Endodermal cell (in vitro differentiated cells): ENCODE data around the gene FAF1. TPM values are rescaled to one million over a fixed set of nuclear protein-coding genes. Genes with fewer than 3 reads are reported as not detected.

Source experiments
- DNase-seq: peaks from one replicate; pipeline ENCODE4 v3.0.0-alpha.2; 2017
- H3K27ac ChIP-seq: 2 replicates; pipeline ENCODE4 v1.5.1; 2013; ENCODE audit warnings: mild to moderate bottlenecking, low read depth, low read length, moderate library complexity
- H3K27me3 ChIP-seq: 2 replicates; pipeline ENCODE4 v1.6.1; 2013; ENCODE audit warnings: mild to moderate bottlenecking, low read length, moderate library complexity; ENCODE audit not compliant: insufficient read depth, control insufficient read depth, poor library complexity, severe bottlenecking
- H3K36me3 ChIP-seq: 2 replicates; pipeline ENCODE4 v1.7.0; 2013; ENCODE audit warnings: mild to moderate bottlenecking, low read length, moderate library complexity; ENCODE audit not compliant: control insufficient read depth, insufficient read depth
- H3K4me1 ChIP-seq: one replicate; pipeline ENCODE4 v1.7.0; 2013; ENCODE audit warnings: low read length; ENCODE audit not compliant: control insufficient read depth, insufficient read depth
- H3K4me3 ChIP-seq: 2 replicates; pipeline ENCODE4 v1.5.1; 2013; ENCODE audit warnings: mild to moderate bottlenecking, low read length, moderate library complexity
- H3K9ac ChIP-seq: 2 replicates; pipeline ENCODE4 v1.6.1; 2013; ENCODE audit warnings: mild to moderate bottlenecking, low read length, moderate library complexity; ENCODE audit not compliant: poor library complexity, severe bottlenecking; ENCODE audit errors: extremely low read depth
- H3K9me3 ChIP-seq: 2 replicates; pipeline ENCODE4 v1.6.1; 2013; ENCODE audit warnings: mild to moderate bottlenecking, low read length, moderate library complexity; ENCODE audit not compliant: control insufficient read depth
- H3K27ac Mint-ChIP-seq: 2 replicates; pipeline ENCODE4 v1.8.0; 2020; ENCODE audit warnings: mixed read lengths
- H3K27me3 Mint-ChIP-seq: 2 replicates; pipeline ENCODE4 v1.8.0; 2021; ENCODE audit warnings: mild to moderate bottlenecking, mixed read lengths; ENCODE audit not compliant: insufficient read depth
- H3K36me3 Mint-ChIP-seq: 2 replicates; pipeline ENCODE4 v1.8.0; 2020; ENCODE audit warnings: low read depth, mixed read lengths
- H3K4me1 Mint-ChIP-seq: 2 replicates; pipeline ENCODE4 v1.8.0; 2020; ENCODE audit warnings: mixed read lengths
- H3K4me3 Mint-ChIP-seq: 2 replicates; pipeline ENCODE4 v1.8.0; 2020; ENCODE audit warnings: mild to moderate bottlenecking, moderate library complexity, mixed read lengths
- H3K9me3 Mint-ChIP-seq: 2 replicates; pipeline ENCODE4 v1.8.0; 2020; ENCODE audit warnings: mild to moderate bottlenecking, mixed read lengths
- CTCF ChIP-seq: fragments of 200-600 bp; sonication (generic); conservative IDR thresholded peaks from 2 replicates; pipeline ENCODE4 v1.5.0; 2021; ENCODE audit warnings: antibody characterized with exemption, mild to moderate bottlenecking
- WGBS, 2 experiments: methylation state at CpG; one replicate each; pipeline versions ENCODE4 v1.1.5 to v1.1.7; 2013; ENCODE audit warnings: missing lambda C conversion rate in 2 of 2, mixed read lengths in 1 of 2; ENCODE audit not compliant: insufficient coverage in 1 of 2, insufficient read length in 1 of 2; 5-methylcytosine and 5-hydroxymethylcytosine counted together
- total RNA-seq, 2 donors: library from RNA; stranded (reverse); fragmentation: NEBNext Ultra II Directional in 1 of 2; extraction: Animal tissue kit (Norgen Biotek cat#: 25700) in 1 of 2; gene quantifications; 2 replicates in 1 of 2; 3 replicates in 1 of 2; pipeline ENCODE4 v1.2.1, GENCODE V29; 2021

FAF1 gene
- total RNA-seq, 2 donors from 2014 or later, result 76.4 to 94.4 TPM

DNA sequence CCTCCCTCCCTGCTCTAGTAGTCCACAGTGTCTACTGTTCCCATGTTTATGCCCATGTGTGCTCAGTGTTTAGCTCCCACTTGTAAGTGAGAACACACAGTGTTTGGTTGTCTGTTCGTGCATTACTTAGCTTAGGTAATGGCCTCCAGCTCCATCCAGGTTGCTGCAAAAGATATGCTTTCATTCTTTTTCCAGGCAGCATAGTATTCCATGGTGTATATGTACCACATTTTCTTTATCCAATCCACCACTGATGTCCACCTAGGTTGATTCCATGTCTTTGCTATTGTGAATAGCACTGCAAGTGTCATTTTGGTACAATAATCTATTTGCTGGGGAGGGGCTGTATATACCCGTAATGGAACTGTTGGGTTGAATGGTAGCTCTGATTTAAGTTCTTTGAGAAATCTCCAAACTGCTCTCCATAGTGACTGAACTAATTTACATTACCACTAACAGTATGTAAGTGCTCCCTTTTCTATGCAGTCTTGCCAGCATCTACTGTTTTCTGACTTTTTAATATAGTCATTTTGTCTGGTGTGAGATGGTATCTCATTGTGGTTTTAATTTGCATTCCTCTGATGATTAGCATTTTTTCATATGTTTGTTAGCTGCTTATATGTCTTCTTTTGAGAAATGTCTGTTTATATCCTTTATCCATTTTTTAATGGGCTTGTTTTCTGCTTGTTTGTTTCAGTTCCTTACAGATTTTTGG is 344.9 kb downstream of the FAF1 start:
- no peak for TF ChIP-seq CTCF
- Mint-ChIP-seq H3K4me3 (no peak overlapping the region), H3K27me3 (no peaks in the 10 kb centered on the region), H3K36me3 (peaks cover 16% of the 10 kb centered on the region), H3K27ac (no peak overlapping the region), H3K4me1 (peaks cover 8% of the 10 kb centered on the region), H3K9me3 (peaks cover 12% of the 10 kb centered on the region)
- H3K9ac ChIP-seq, result no peak overlapping the region
- no peaks in the 10 kb centered on the region for H3K4me1 ChIP-seq
- H3K27me3 ChIP-seq, result no peaks in the 10 kb centered on the region
- no peak overlapping the region for H3K27ac ChIP-seq
- 78 to 98% methylated on average over 1 to 2 of the region's 2 CpGs for WGBS, 2 experiments
- peaks cover 4% of the 10 kb centered on the region for H3K36me3 ChIP-seq
- H3K9me3 ChIP-seq, result peaks cover 4% of the 10 kb centered on the region
- H3K4me3 ChIP-seq, result no peak overlapping the region
- DNase-seq, result no peak

DNA sequence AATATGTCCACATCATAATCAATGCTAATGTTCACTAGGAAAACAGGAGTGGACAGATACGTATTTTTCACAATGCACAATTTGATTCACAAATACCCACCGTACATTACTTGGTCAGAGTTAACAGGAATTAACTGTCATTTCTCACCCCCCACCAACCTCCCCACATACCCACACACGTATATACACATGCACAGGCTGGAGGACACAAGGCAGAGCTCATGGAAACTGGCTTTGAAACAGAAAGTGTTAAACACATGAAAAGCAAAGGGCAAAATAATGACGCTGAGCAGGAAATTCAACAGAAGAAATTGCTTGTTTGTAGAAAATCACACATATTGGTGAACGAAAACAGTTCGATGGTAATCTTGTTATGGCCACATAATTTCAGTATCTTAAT is 348.4 kb downstream of the FAF1 start:
- Histone ChIP-seq H3K4me3 (no peak overlapping the region), H3K4me1 (no peaks in the 10 kb centered on the region), H3K36me3 (peaks cover 4% of the 10 kb centered on the region), H3K27ac (no peak overlapping the region), H3K9ac (no peak overlapping the region), H3K9me3 (peaks cover 4% of the 10 kb centered on the region), H3K27me3 (no peaks in the 10 kb centered on the region)
- no peak overlapping the region for H3K4me3 Mint-ChIP-seq
- H3K9me3 Mint-ChIP-seq, result peaks cover 4% of the 10 kb centered on the region
- H3K27me3 Mint-ChIP-seq, result no peaks in the 10 kb centered on the region
- no peak for TF ChIP-seq CTCF
- H3K36me3 Mint-ChIP-seq, result peaks cover 8% of the 10 kb centered on the region
- H3K27ac Mint-ChIP-seq, result peak overlapping the region; percentile 12
- 92 to 100% methylated on average over 4 to 6 of the region's 6 CpGs for WGBS, 2 experiments
- peaks cover 8% of the 10 kb centered on the region for H3K4me1 Mint-ChIP-seq
- no peak for DNase-seq

GRCh38 chr1:50610563-50610962 is 349.5 kb downstream of the FAF1 start:
- no peak for TF ChIP-seq CTCF
- Mint-ChIP-seq H3K9me3 (peaks cover 4% of the 10 kb centered on the region), H3K36me3 (peaks cover 6% of the 10 kb centered on the region), H3K27ac (no peak overlapping the region), H3K27me3 (no peaks in the 10 kb centered on the region), H3K4me3 (no peak overlapping the region), H3K4me1 (peaks cover 8% of the 10 kb centered on the region)
- Histone ChIP-seq H3K4me3 (no peak overlapping the region), H3K4me1 (no peaks in the 10 kb centered on the region), H3K9ac (no peak overlapping the region), H3K9me3 (peaks cover 4% of the 10 kb centered on the region), H3K27me3 (no peaks in the 10 kb centered on the region), H3K36me3 (peaks cover 4% of the 10 kb centered on the region), H3K27ac (no peak overlapping the region)
- DNase-seq, result no peak
- 65 to 82% methylated on average over 2 of the region's 2 CpGs for WGBS, 2 experiments
